Measurements from ENCODE around the gene C6orf52. TPM values are rescaled to one million over a fixed set of nuclear protein-coding genes. Genes with fewer than 3 reads are reported as not detected.

Gene C6orf52
- total and polyA plus RNA-seq, 2 of the 13 experiments (the other 11 are each of a cell fraction or from before 2014, with no cell fraction given) = 0.50 to 0.53 TPM

DNA sequence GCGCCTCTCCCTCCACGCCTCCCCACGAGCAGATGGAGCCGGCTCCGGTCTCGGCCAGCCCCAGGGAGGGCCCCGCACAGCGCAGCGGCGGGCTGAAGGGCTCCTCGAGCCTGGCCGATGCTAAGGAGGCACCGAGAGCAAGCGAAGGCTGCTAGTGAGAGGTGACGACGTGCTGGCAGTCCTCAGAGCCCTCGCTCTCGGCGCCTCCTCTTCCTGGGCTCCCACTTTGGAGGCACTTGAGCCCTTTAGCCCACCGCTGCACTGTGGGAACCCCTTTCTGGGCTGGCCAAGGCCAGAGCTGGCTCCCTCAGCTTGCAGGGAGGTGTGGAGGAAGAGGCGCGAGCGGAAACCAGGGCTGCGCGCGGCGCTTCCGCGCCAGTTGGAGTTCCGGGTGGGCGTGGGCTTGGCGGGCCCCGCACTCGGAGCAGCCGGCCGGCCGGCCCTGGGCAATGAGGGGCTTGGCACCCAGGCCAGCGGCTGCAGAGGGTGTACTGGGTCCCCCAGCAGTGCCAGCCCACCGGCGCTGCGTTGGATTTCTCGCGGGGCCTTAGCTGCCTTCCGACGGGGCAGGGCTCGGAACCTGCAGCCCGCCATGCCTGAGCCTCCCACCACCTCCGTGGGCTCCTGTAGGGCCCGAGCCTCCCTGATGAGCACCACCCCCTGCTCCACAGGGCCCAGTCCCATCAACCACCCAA, 26.0 kb upstream of the C6orf52 start (continued):
- no peak for TF ChIP-seq HNRNPUL1 (IDR thresholded peaks at IDR 0.05; ENCODE audit: low read depth, low read length)
- peak; percentile 70; the same call in 1 of the 2 replicates for TF ChIP-seq ZMAT3 (CRISPR knock-in tag; conservative IDR thresholded peaks at IDR 0.05)
- TF ChIP-seq, protein P1, sequence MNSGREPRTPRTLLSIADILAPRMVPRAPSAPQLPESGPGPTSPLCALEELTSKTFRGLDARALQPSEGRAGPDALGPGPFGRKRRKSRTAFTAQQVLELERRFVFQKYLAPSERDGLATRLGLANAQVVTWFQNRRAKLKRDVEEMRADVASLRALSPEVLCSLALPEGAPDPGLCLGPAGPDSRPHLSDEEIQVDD (CRISPR knock-in tag; IDR thresholded peaks at IDR 0.05; ENCODE audit: borderline replicate concordance) = peak; percentile 27
- TF ChIP-seq, protein P2, sequence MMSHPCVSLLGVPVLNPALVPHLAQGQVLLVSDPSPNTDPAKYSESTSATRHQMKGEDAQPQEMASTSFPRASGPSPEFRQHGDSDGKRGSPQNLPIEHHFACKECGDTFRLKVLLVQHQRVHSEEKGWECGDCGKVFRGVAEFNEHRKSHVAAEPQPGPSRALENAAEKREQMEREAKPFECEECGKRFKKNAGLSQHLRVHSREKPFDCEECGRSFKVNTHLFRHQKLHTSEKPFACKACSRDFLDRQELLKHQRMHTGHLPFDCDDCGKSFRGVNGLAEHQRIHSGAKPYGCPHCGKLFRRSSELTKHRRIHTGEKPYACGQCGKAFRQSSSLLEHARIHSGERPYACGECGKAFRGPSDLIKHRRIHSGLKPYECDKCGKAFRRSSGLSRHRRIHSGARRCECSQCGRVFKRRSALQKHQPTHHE (CRISPR knock-in tag; IDR thresholded peaks at IDR 0.05; ENCODE audit: borderline replicate concordance) = peak; percentile 64; the same call in 1 of the 2 replicates
- no peak for TF ChIP-seq ZNF556 (CRISPR knock-in tag; IDR thresholded peaks at IDR 0.05; ENCODE audit: borderline replicate concordance)
- TF ChIP-seq, protein P3, sequence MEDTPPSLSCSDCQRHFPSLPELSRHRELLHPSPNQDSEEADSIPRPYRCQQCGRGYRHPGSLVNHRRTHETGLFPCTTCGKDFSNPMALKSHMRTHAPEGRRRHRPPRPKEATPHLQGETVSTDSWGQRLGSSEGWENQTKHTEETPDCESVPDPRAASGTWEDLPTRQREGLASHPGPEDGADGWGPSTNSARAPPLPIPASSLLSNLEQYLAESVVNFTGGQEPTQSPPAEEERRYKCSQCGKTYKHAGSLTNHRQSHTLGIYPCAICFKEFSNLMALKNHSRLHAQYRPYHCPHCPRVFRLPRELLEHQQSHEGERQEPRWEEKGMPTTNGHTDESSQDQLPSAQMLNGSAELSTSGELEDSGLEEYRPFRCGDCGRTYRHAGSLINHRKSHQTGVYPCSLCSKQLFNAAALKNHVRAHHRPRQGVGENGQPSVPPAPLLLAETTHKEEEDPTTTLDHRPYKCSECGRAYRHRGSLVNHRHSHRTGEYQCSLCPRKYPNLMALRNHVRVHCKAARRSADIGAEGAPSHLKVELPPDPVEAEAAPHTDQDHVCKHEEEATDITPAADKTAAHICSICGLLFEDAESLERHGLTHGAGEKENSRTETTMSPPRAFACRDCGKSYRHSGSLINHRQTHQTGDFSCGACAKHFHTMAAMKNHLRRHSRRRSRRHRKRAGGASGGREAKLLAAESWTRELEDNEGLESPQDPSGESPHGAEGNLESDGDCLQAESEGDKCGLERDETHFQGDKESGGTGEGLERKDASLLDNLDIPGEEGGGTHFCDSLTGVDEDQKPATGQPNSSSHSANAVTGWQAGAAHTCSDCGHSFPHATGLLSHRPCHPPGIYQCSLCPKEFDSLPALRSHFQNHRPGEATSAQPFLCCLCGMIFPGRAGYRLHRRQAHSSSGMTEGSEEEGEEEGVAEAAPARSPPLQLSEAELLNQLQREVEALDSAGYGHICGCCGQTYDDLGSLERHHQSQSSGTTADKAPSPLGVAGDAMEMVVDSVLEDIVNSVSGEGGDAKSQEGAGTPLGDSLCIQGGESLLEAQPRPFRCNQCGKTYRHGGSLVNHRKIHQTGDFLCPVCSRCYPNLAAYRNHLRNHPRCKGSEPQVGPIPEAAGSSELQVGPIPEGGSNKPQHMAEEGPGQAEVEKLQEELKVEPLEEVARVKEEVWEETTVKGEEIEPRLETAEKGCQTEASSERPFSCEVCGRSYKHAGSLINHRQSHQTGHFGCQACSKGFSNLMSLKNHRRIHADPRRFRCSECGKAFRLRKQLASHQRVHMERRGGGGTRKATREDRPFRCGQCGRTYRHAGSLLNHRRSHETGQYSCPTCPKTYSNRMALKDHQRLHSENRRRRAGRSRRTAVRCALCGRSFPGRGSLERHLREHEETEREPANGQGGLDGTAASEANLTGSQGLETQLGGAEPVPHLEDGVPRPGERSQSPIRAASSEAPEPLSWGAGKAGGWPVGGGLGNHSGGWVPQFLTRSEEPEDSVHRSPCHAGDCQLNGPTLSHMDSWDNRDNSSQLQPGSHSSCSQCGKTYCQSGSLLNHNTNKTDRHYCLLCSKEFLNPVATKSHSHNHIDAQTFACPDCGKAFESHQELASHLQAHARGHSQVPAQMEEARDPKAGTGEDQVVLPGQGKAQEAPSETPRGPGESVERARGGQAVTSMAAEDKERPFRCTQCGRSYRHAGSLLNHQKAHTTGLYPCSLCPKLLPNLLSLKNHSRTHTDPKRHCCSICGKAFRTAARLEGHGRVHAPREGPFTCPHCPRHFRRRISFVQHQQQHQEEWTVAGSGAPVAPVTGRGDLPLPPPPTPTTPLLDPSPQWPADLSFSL (CRISPR knock-in tag; IDR thresholded peaks at IDR 0.05) = peak; percentile 59; the same call in 1 of the 2 replicates
- no peak for TF ChIP-seq ISX (CRISPR knock-in tag; conservative IDR thresholded peaks at IDR 0.05)
- peak; percentile 67; the same call in 1 of the 2 replicates for TF ChIP-seq ZNF430 (CRISPR knock-in tag; IDR thresholded peaks at IDR 0.05)
- TF ChIP-seq MED13 (CRISPR knock-in tag; IDR thresholded peaks at IDR 0.05) = 0 out of 2 replicates have a peak, but pooled peaks have one; percentile 22
- TF ChIP-seq ZFP82 (CRISPR knock-in tag; IDR thresholded peaks at IDR 0.05; ENCODE audit: borderline replicate concordance) = peak; percentile 83; the same call in 1 of the 2 replicates
- peak; percentile 83; the same call in 1 of the 2 replicates for TF ChIP-seq ZNF446 (CRISPR knock-in tag; IDR thresholded peaks at IDR 0.05)
- TF ChIP-seq, protein P4, sequence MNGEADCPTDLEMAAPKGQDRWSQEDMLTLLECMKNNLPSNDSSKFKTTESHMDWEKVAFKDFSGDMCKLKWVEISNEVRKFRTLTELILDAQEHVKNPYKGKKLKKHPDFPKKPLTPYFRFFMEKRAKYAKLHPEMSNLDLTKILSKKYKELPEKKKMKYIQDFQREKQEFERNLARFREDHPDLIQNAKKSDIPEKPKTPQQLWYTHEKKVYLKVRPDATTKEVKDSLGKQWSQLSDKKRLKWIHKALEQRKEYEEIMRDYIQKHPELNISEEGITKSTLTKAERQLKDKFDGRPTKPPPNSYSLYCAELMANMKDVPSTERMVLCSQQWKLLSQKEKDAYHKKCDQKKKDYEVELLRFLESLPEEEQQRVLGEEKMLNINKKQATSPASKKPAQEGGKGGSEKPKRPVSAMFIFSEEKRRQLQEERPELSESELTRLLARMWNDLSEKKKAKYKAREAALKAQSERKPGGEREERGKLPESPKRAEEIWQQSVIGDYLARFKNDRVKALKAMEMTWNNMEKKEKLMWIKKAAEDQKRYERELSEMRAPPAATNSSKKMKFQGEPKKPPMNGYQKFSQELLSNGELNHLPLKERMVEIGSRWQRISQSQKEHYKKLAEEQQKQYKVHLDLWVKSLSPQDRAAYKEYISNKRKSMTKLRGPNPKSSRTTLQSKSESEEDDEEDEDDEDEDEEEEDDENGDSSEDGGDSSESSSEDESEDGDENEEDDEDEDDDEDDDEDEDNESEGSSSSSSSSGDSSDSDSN (CRISPR knock-in tag; IDR thresholded peaks at IDR 0.05) = peak; percentile 88
- TF ChIP-seq ZNF749 (CRISPR knock-in tag; IDR thresholded peaks at IDR 0.05; ENCODE audit: borderline replicate concordance) = no peak
- TF ChIP-seq ZNF589 (CRISPR knock-in tag; conservative IDR thresholded peaks at IDR 0.05) = 0 out of 2 replicates have a peak, but pooled peaks have one; percentile 52
- peak; percentile 3; the same call in 1 of the 2 replicates for TF ChIP-seq RXRA (CRISPR knock-in tag; IDR thresholded peaks at IDR 0.05)
- TF ChIP-seq, protein P5, sequence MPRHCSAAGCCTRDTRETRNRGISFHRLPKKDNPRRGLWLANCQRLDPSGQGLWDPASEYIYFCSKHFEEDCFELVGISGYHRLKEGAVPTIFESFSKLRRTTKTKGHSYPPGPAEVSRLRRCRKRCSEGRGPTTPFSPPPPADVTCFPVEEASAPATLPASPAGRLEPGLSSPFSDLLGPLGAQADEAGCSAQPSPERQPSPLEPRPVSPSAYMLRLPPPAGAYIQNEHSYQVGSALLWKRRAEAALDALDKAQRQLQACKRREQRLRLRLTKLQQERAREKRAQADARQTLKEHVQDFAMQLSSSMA (CRISPR knock-in tag; IDR thresholded peaks at IDR 0.05) = peak; percentile 89; the same call in 1 of the 2 replicates
- TF ChIP-seq FOXO1 (CRISPR knock-in tag; IDR thresholded peaks at IDR 0.05) = no peak; the same call in 1 of the 2 replicates
